GM23338 (cell line): ENCODE data around the gene SMG9. TPM values are rescaled to one million over a fixed set of nuclear protein-coding genes. Genes with fewer than 3 reads are reported as not detected.

Source experiments
- ATAC-seq: fragments of 200-7000 bp; cut with Tn5 transposase; 3 replicates; pipeline ENCODE4 v1.9.1; 2020
- DNase-seq: peaks from one replicate; pipeline ENCODE4 v3.0.0-alpha.2; 2015; ENCODE audit warnings: low spot score
- H2AFZ ChIP-seq: fragments of 200-600 bp; sonication (generic); 2 replicates; pipeline ENCODE4 v1.8.0; 2016; ENCODE audit warnings: antibody characterized with exemption, mild to moderate bottlenecking, moderate library complexity
- H3F3A ChIP-seq: fragments of 200-600 bp; sonication (generic); replicated peaks from 2 replicates; pipeline ENCODE4 v1.8.0; 2017; ENCODE audit warnings: antibody characterized with exemption, mixed run types, low read depth
- H3K27ac ChIP-seq: fragments of 200-600 bp; sonication (generic); 2 replicates; pipeline ENCODE4 v1.6.1; 2016; ENCODE audit warnings: low read depth
- H3K27me3 ChIP-seq: fragments of 200-600 bp; sonication (generic); 2 replicates; pipeline ENCODE4 v1.8.0; 2016; ENCODE audit warnings: mild to moderate bottlenecking, mixed run types, moderate library complexity; ENCODE audit not compliant: insufficient read depth
- H3K36me3 ChIP-seq: fragments of 200-600 bp; sonication (generic); 2 replicates; pipeline ENCODE4 v1.8.0; 2016; ENCODE audit warnings: mild to moderate bottlenecking; ENCODE audit not compliant: insufficient read depth
- H3K4me1 ChIP-seq: fragments of 200-600 bp; sonication (generic); 2 replicates; pipeline ENCODE4 v1.8.0; 2016; ENCODE audit warnings: mild to moderate bottlenecking, moderate library complexity; ENCODE audit not compliant: insufficient read depth
- H3K4me2 ChIP-seq: fragments of 200-600 bp; sonication (generic); 2 replicates; pipeline ENCODE4 v1.7.1; 2017; ENCODE audit warnings: mixed run types
- H3K4me3 ChIP-seq: fragments of 200-600 bp; sonication (generic); 2 replicates; pipeline ENCODE4 v1.6.1; 2016; ENCODE audit warnings: mixed run types
- H3K79me2 ChIP-seq: fragments of 200-600 bp; sonication (generic); replicated peaks from 2 replicates; pipeline ENCODE4 v1.8.0; 2017; ENCODE audit warnings: mild to moderate bottlenecking; ENCODE audit not compliant: insufficient read depth
- H3K9me2 ChIP-seq: fragments of 200-600 bp; sonication (generic); 2 replicates; pipeline ENCODE4 v1.8.0; 2017; ENCODE audit not compliant: insufficient read depth
- H4K20me1 ChIP-seq: fragments of 200-600 bp; sonication (generic); replicated peaks from 2 replicates; pipeline ENCODE4 v1.8.0; 2017; ENCODE audit warnings: mild to moderate bottlenecking; ENCODE audit not compliant: insufficient read depth
- H3K27ac Mint-ChIP-seq: 2 replicates; pipeline ENCODE4 v1.8.0; 2020; ENCODE audit warnings: inconsistent platforms, mild to moderate bottlenecking, moderate library complexity, mixed read lengths
- H3K27me3 Mint-ChIP-seq: 3 replicates; pipeline ENCODE4 v1.8.0; 2022; ENCODE audit warnings: low read depth, mild to moderate bottlenecking, moderate library complexity, mixed read lengths, inconsistent platforms; ENCODE audit not compliant: insufficient read depth, poor library complexity
- H3K36me3 Mint-ChIP-seq: 3 replicates; pipeline ENCODE4 v1.8.0; 2021; ENCODE audit warnings: low read depth, mild to moderate bottlenecking, inconsistent platforms, moderate library complexity, mixed read lengths
- H3K4me1 Mint-ChIP-seq: 3 replicates; pipeline ENCODE4 v1.8.0; 2020; ENCODE audit warnings: mild to moderate bottlenecking, inconsistent platforms, mixed read lengths
- H3K4me3 Mint-ChIP-seq: 3 replicates; pipeline ENCODE4 v1.8.0; 2021; ENCODE audit warnings: moderate library complexity, mild to moderate bottlenecking, inconsistent platforms, mixed read lengths
- H3K9me3 Mint-ChIP-seq: 3 replicates; pipeline ENCODE4 v1.8.0; 2020; ENCODE audit warnings: moderate library complexity, mild to moderate bottlenecking, inconsistent platforms, mixed read lengths
- CTCF ChIP-seq, 2 experiments: fragments of 200-600 bp in 1 of 2; sonication (generic) in 1 of 2; conservative IDR thresholded peaks; 2 replicates each; pipeline versions ENCODE4 v1.5.1 to v1.6.1; 2016 to 2017; ENCODE audit warnings: antibody characterized with exemption in 2 of 2, low read depth in 2 of 2, mild to moderate bottlenecking in 2 of 2, moderate library complexity in 1 of 2
- EZH2 ChIP-seq: fragments of 200-600 bp; sonication (generic); IDR thresholded peaks from one replicate; pipeline ENCODE4 v1.8.0; 2017; ENCODE audit warnings: antibody characterized with exemption, mild to moderate bottlenecking, low read depth; ENCODE audit not compliant: unreplicated experiment
- EZH2phosphoT487 ChIP-seq: fragments of 200-600 bp; sonication (generic); IDR thresholded peaks from one replicate; pipeline ENCODE4 v1.8.1; 2018; ENCODE audit warnings: antibody characterized with exemption; ENCODE audit not compliant: unreplicated experiment
- JUNB ChIP-seq: IDR thresholded peaks from one replicate; pipeline ENCODE4 v1.6.1; 2016; ENCODE audit warnings: antibody characterized with exemption; ENCODE audit not compliant: unreplicated experiment
- POLR2AphosphoS5 ChIP-seq: IDR thresholded peaks from 2 replicates; pipeline ENCODE4 v1.6.1; 2016; ENCODE audit warnings: antibody characterized with exemption, low read depth
- REST ChIP-seq: IDR thresholded peaks from one replicate; pipeline ENCODE4 v1.6.1; 2018; ENCODE audit warnings: antibody characterized with exemption; ENCODE audit not compliant: unreplicated experiment
- STAT1 ChIP-seq: IDR thresholded peaks from one replicate; pipeline ENCODE4 v1.6.1; 2016; ENCODE audit warnings: antibody characterized with exemption; ENCODE audit not compliant: unreplicated experiment
- ZNF114 ChIP-seq: fragments of 250-450 bp; sonication (Bioruptor Pico); IDR thresholded peaks from 2 replicates; pipeline ENCODE4 v1.5.0; 2020; ENCODE audit warnings: mild to moderate bottlenecking, moderate library complexity
- ZNF331 ChIP-seq: fragments of 250-450 bp; sonication (Bioruptor Pico); IDR thresholded peaks from 2 replicates; pipeline ENCODE4 v1.5.0; 2020; ENCODE audit warnings: low read depth, mild to moderate bottlenecking, moderate library complexity
- ZNF462 ChIP-seq: fragments of 250-450 bp; sonication (Bioruptor Pico); IDR thresholded peaks from 2 replicates; pipeline ENCODE4 v1.5.0; 2020; ENCODE audit warnings: mild to moderate bottlenecking, moderate library complexity
- polyA plus RNA-seq: library from polyadenylated mRNA; unstranded; fragments of >200 nt; fragmentation: Nextera tagmentation; extraction: Ambion mirVana; gene quantifications from 2 replicates; pipeline ENCODE4 v1.2.1, GENCODE V29; 2016
- total RNA-seq: library from RNA; depleted of rRNA; stranded (reverse); fragments of >200 nt; shearing (Covaris generic); gene quantifications from 2 replicates; pipeline ENCODE4 v1.2.3, GENCODE V29; 2014

SMG9 gene
- total and polyA plus RNA-seq, 2 experiments from 2014 or later: 13.2 to 14.0 TPM

DNA sequence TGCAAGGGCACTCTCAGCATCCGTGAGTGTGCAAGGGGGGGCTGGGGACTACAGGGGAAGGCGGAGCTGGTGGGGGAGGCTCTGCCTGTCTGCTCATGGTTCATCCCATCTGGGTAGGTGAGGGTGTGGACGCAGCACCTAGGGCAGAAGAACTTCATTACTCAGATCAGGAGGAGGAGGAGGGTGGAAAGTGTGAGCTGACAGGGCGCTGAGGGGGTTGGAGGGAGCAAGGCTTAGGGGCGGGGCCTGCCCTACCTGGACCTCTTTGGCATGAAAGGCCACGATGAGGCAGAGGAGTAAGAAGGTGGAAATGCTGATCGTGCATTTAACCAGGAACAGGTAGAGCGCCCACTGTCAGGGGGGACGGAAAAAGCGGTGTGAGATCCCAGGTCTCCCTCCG, 21.5 kb upstream of the SMG9 start:
- ATAC-seq (no peak), DNase-seq (no peak)
- Histone ChIP-seq H3K36me3 (no peaks in the 10 kb centered on the region), H4K20me1 (no peaks in the 10 kb centered on the region), H3K4me1 (peaks cover 36% of the 10 kb centered on the region), H3K27ac (no peak overlapping the region), H3F3A (no peaks in the 10 kb centered on the region), H3K4me3 (no peak overlapping the region), H3K27me3 (peaks cover 44% of the 10 kb centered on the region), H3K4me2 (no peak overlapping the region), H3K79me2 (no peaks in the 10 kb centered on the region), H3K9me2 (no peaks in the 10 kb centered on the region), H2AFZ (no peak overlapping the region)
- Mint-ChIP-seq H3K4me1 (peaks cover 50% of the 10 kb centered on the region), H3K27ac (no peak overlapping the region), H3K9me3 (no peaks in the 10 kb centered on the region; the same call in 2 of the 3 replicates), H3K36me3 (no peaks in the 10 kb centered on the region), H3K4me3 (no peak overlapping the region), H3K27me3 (peaks cover 43% of the 10 kb centered on the region)
- TF ChIP-seq ZNF331 (CRISPR knock-in tag) (no peak), CTCF (conservative IDR thresholded peaks at IDR 0.05; ENCODE audit: low read depth in 2 of 2) (peak in 1 of 2 experiments; percentile 15; a peak in 1 of 4 replicates)

- no peaks in the 10 kb centered on the region; the same call in 2 of the 3 replicates for H3K9me3 Mint-ChIP-seq
- Histone ChIP-seq H3K4me3 (no peak overlapping the region), H3K4me2 (no peak overlapping the region), H2AFZ (no peak overlapping the region), H3F3A (no peaks in the 10 kb centered on the region), H3K27ac (no peak overlapping the region), H3K27me3 (peaks cover 44% of the 10 kb centered on the region), H3K79me2 (no peaks in the 10 kb centered on the region), H3K4me1 (peaks cover 36% of the 10 kb centered on the region), H3K9me2 (no peaks in the 10 kb centered on the region), H4K20me1 (no peaks in the 10 kb centered on the region), H3K36me3 (no peaks in the 10 kb centered on the region)
- H3K27me3 Mint-ChIP-seq: peaks cover 48% of the 10 kb centered on the region
- H3K4me3 Mint-ChIP-seq: 0 out of 3 replicates have a peak overlapping the region, but pooled peaks have one; percentile 72
- ATAC-seq (no peak), DNase-seq (no peak)
- peaks cover 48% of the 10 kb centered on the region for H3K4me1 Mint-ChIP-seq
- no peaks in the 10 kb centered on the region for H3K36me3 Mint-ChIP-seq
- no peak overlapping the region for H3K27ac Mint-ChIP-seq
- TF ChIP-seq JUNB (no peak), STAT1 (no peak), ZNF462 (no peak), ZNF331 (CRISPR knock-in tag) (no peak), REST (no peak), POLR2AphosphoS5 (no peak), EZH2phosphoT487 (no peak), EZH2 (no peak), ZNF114 (no peak)
These were observed 20.6 kb upstream of the SMG9 start for GRCh38 chr19:43775299-43775890.
